ENCODE measurements around the gene PRKD1. TPM values are rescaled to one million over a fixed set of nuclear protein-coding genes. Genes with fewer than 3 reads are reported as not detected.

PRKD1 gene
- total RNA-seq, 3 donors from 2014 or later, result 0.93 to 10.2 (median 3.1) TPM

DNA sequence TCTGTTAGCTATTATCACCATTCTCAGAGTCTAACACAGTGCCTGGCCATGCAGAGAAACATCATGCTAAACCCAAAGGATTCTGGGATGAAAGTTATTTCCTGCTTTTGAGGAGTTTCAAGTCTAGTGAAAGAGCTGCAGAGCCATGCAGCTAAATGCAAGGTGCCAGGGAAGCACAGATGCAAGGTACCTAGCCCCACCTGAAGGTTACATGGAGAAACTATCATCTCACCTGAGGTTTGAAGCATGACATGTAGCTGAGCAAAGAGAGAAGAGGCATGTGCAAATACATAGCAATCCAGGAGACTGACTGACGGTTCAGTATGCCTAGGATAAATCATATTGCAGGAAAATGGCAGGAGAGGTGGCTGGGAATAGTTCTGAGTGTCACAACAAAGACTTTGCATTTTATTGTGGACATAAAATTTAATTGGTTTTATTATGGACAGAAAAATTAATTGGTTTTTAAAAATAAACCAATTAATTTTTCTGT is 170.4 kb downstream of the PRKD1 start:
- no peak for DNase-seq

DNA sequence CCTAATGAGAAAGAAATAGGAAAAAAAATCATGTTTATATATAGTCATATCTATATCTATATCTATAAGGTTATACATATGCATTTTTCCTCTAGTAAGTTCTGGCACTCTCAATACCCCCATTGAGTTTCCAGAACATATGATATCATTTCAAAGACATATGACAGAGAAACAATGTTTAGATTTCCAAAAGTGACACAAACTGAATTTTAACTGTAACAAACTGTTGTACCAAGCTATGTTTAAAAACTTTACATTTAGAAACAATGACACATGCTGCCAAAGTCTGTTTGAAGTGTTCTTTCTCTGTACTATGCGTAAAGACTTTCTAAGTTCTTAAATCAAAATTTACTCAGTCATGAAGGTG is 171.6 kb downstream of the PRKD1 start:
- H3K4me1 ChIP-seq (ENCODE audit: low read depth), result no peaks in the 10 kb centered on the region
- ATAC-seq, result no peak
- TF ChIP-seq, protein P1, sequence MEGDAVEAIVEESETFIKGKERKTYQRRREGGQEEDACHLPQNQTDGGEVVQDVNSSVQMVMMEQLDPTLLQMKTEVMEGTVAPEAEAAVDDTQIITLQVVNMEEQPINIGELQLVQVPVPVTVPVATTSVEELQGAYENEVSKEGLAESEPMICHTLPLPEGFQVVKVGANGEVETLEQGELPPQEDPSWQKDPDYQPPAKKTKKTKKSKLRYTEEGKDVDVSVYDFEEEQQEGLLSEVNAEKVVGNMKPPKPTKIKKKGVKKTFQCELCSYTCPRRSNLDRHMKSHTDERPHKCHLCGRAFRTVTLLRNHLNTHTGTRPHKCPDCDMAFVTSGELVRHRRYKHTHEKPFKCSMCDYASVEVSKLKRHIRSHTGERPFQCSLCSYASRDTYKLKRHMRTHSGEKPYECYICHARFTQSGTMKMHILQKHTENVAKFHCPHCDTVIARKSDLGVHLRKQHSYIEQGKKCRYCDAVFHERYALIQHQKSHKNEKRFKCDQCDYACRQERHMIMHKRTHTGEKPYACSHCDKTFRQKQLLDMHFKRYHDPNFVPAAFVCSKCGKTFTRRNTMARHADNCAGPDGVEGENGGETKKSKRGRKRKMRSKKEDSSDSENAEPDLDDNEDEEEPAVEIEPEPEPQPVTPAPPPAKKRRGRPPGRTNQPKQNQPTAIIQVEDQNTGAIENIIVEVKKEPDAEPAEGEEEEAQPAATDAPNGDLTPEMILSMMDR (IDR thresholded peaks at IDR 0.05), result no peak
- H3K9me3 ChIP-seq, result no peaks in the 10 kb centered on the region
- no peak for DNase-seq
- H3K36me3 ChIP-seq (ENCODE audit: low read depth), result no peaks in the 10 kb centered on the region
- intact Hi-C loops (cut with DNase I, micrococcal nuclease), result no loop called here
- H3K4me3 ChIP-seq, result no peak overlapping the region

More for the DNA sequence above, 170.4 kb downstream of the PRKD1 start:
- Histone ChIP-seq H3K9me3 (no peaks in the 10 kb centered on the region), H3K4me1 (ENCODE audit: low read depth) (no peaks in the 10 kb centered on the region), H3K4me3 (no peak overlapping the region), H3K36me3 (ENCODE audit: low read depth) (no peaks in the 10 kb centered on the region)
- intact Hi-C loops (cut with DNase I, micrococcal nuclease), result no loop called here
- ATAC-seq, result no peak
- TF ChIP-seq, protein P1 (IDR thresholded peaks at IDR 0.05), result no peak

DNA sequence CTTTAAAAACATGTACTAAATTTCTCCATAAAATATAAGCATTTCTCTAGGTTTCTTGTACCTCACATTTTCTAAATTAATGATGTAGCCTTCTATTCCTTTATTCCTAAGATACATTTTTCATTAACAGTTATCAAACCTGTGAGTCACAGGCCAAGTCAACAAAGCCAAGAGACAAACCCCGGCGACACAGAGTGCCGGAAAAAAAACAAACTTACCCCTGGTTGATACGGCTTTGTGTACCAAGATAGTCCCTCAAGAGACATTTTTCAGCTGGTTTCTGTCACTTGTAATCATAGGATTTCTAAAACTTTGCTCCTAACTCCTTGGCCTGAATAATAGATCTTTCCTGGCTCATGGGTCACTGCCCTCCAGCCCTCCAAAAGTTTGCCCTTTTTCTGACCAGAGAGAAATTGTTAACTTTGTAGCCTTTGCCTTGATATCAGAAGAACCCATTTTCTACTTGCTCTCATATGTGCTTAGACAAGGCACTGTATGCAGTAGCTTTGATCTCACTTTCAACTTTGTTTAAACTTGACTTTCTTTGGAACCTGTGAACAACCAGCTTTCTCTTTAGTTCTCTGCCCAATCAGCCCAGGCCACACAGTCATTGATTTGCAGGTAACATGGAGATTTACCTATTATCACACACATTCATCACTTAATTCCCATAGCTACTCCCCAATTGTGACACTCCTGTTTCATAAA is 172.2 kb downstream of the PRKD1 start:
- no peak for DNase-seq

DNA sequence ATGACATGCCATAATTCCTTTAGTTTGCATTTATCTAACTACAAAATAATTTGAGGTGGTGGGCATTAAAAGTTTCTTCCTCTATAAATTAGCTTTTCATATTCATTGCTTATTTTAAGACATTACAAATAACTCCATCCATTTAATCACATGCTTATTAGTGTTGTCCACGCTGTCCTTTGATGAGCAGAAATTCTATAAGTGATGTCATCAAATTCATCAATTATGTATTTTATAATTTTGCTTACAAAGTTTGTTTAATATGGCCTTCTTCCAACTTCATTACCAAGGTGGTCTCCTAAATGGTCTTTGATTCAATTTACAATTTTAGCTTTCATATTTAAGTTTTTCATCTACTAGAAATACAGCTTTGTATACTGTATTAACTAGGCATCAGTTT is 173.5 kb downstream of the PRKD1 start:
- H3K4me1 ChIP-seq (ENCODE audit: low read depth), result no peaks in the 10 kb centered on the region
- no peaks in the 10 kb centered on the region for H3K9me3 ChIP-seq
- no peak for DNase-seq
- intact Hi-C loops (cut with DNase I, micrococcal nuclease), result no loop called here
- H3K36me3 ChIP-seq (ENCODE audit: low read depth), result no peaks in the 10 kb centered on the region
- TF ChIP-seq, protein P1 (IDR thresholded peaks at IDR 0.05), result no peak
- no peak overlapping the region for H3K4me3 ChIP-seq
- ATAC-seq, result no peak

More for the DNA sequence above, 172.2 kb downstream of the PRKD1 start:
- H3K9me3 ChIP-seq, result no peaks in the 10 kb centered on the region
- TF ChIP-seq, protein P1 (IDR thresholded peaks at IDR 0.05), result no peak
- intact Hi-C loops (cut with DNase I, micrococcal nuclease), result no loop called here
- no peaks in the 10 kb centered on the region for H3K4me1 ChIP-seq (ENCODE audit: low read depth)
- H3K4me3 ChIP-seq, result no peak overlapping the region
- no peak for ATAC-seq
- no peaks in the 10 kb centered on the region for H3K36me3 ChIP-seq (ENCODE audit: low read depth)

DNA sequence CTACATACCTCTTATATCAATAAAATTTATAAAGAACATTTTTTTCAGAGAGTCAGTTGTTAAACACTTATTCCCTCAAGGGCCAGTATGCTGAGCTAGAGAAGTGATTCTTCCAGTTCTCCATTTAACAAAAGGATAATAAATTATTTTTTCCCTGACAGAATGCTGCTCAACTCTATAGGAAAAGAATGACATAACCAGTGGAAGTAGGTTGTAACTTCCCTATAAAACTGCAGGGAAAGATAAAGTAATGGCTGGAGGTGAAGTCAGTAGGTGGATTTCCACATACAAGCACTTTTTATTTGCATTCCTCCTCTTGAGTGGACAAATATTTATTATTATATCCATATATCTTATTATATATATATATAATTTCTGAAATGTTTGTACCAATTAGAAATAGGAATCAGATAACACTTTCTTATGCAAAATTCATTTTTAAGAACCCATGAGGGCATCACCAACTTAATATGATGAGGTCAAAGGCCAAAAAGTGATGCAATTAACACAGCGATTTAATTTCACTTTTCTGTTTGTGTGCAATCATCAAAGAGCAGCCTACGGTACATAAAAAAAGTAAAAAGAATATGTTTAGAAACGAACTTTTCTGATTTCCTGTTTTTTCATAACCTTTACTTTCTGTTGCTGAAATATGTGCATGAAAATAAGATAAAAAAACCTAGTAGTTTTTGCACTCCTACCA is 175.3 kb downstream of the PRKD1 start:
- H3K4me3 ChIP-seq, result no peak overlapping the region
- no peaks in the 10 kb centered on the region for H3K36me3 ChIP-seq (ENCODE audit: low read depth)
- no peak for ATAC-seq
- TF ChIP-seq, protein P1 (IDR thresholded peaks at IDR 0.05), result no peak
- H3K4me1 ChIP-seq (ENCODE audit: low read depth), result no peaks in the 10 kb centered on the region
- intact Hi-C loops (cut with DNase I, micrococcal nuclease), result no loop called here
- no peaks in the 10 kb centered on the region for H3K9me3 ChIP-seq
- DNase-seq, result no peak
